ENCODE results near the gene SETD6.

Gene SETD6

DNA sequence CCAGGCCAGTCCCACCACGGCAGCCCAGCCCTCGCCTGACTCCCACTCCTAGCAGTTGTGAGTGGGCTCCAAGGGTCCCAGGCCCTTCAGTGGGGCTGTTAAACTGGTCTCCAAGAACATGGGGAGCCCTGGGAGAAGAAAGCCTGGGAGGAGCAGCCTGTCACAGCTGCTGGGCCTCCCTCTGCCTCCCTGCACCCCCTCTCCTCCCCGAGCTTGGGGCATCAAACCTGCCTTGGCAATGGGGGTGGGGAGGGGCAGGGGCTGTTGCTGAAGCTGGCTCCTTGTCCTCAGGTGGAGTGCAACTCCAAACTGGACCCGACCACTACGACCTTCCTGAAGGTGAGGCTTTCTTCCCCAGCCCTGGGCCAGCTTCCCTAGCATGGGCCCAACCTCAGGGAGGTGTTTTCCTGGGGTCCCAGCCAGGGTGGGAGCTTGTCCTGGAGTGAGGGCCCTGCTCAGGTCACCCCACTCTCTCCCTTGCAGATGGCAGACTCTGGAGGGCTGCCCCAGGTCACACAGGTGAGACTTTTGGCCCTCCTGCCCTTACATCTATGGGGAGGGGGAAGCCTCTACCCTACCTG, 6.6 kb upstream of the SETD6 start:
- no peak for DNase-seq

DNA sequence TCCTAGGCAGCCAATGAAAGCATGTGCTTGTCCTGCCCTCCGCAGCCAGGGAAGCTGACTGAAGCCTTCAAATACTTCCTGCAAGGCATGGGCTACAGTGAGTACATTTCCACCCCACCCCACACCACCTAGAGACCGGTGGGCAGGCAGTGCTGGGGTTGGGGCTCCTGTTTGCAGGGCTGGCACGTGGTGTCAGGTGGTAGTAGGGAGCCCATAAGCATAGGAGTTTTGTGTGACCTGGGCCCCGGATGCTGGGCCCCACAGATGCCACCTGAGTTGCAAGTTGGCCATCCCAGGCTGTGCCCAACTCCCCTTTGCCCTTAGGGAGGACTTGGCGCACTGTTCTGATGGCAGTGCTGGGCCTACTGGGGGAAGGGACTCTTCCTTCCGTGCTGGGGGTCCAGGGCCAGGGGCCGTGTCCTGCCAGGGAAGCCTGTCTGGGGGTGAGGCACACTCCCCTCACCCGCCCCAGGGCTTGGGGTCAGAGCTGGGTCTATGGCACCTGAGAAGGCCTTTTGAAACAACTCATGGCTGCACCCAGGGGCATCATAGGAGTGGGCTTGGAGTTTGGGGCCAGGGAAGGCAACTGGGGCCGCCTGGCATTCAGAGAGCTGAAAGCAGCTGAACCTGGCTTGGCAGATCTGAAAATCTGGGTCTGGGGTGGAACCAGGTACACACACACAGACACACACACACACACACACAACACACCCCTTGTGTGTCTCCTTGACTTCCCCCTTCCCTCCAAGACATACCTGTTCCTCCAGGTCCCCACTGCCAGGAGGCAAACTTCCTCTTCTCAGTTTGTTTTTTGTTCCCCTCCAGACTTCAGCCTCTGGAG, 5.8 kb upstream of the SETD6 start:
- DNase-seq = no peak

DNA sequence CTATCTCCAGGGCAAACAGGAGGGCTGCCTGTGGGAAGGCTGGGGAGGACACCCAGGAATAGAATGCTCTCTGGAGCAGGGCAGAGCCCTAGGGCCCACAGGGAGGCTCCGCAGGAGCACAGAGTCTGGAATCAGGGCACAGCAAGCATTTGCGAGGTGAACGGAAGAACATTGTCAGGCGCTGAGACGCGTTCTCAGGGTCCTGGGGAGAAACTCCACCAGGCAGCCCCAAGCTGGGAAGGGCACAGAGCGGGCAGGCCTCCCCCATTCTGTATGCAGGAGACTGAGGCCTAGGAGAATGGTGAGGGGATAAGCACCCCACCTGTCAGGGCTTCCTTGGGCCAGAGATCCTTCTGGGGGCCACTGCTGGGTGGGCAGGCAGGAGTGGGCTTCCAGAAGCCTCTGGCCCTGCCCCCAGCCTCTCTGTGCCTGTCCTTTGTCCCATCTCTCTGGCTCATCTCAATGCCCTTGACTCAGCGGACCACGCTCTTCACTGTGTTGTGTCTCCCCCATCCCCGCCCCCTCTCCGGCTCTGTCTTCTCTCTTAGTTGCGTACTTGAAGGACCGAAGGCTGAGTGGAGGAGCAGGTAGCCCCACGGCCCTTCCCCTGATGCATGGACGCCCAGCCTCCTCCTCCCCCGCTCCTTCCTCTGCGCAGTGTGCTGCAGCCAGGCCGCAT, 5.1 kb upstream of the SETD6 start:
- DNase-seq = no peak

DNA sequence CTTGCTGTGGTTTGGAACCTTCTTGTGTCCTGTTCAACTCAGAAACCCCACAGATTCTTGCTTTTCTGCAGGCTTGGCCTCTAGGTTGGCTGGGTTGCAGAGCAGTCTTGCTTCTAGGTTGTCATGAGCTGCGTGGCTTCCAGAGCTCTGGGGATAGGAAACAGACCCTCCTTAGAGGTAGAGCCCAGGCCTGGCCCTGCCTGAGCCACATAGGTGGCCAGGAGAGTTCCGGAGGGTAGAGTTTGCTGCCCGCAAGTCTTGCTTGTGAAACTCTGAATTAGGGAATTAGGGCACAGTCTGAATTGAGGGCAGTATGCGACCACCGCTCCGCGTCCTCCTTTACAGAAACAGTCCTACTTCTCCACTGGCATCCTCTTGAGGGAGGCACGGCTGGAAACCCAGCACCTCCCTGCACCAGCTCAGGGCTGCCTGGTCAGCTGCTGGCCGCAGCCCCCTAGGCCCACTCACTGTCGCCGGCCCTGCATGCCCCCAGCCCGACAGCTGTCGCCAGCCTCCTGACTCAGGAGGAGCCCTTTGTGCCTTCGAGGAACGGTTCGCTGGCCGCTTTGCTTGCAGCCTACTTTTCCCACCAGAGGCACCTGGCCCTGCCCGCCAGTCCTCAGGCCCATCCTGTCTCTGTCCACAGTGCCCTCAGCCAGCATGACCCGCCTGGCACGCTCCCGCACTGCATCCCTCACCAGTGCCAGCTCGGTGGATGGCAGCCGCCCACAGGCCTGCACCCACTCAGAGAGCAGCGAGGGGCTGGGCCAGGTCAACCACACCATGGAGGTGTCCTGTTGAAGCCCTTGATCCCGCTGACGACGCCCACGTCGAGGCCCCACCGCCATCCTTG, 4.3 kb upstream of the SETD6 start:
- no peak for DNase-seq

DNA sequence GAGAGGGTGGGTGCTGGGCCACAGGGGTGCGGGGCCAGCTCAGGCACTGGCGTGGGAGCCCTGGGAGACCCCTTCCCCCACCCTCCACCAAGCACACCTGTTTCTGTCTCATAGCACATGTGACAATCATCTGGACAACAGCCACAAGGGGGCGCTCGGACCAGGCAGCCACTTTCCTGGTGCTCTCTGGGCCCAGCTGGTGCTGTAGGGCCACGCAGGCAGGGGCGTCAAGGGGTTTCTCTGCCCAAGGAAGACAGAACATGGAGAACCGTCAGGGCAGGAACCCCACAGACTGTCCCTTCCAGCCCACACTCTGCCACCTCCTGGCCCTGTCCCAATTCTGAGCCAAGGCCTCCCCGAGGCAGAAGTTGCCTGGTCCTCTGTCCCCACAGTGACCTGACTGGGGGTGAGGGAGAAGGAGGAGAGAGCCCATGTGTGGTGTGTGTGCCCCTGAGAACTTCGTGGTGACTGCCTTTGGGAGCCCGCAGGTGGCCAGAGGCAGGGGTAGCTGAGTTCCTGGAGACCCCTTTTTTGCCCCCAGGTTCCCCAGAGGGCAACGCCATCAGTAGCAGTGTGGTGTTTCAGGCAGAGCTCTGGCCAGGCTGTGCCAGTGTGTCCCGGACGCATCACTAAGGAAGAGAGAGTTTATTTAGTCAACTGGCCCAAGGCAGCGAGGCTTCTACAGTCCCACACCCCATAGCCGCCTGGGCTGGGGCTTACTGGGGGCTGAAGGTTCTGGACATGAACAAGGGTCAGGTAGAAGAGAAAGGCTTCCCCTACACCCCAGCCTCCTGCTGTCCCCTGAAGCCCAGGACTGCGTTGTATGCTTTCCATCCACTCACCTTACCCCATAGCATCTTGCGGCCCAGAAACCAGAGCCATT, 3.1 kb upstream of the SETD6 start:
- DNase-seq = peak; percentile 82

DNA sequence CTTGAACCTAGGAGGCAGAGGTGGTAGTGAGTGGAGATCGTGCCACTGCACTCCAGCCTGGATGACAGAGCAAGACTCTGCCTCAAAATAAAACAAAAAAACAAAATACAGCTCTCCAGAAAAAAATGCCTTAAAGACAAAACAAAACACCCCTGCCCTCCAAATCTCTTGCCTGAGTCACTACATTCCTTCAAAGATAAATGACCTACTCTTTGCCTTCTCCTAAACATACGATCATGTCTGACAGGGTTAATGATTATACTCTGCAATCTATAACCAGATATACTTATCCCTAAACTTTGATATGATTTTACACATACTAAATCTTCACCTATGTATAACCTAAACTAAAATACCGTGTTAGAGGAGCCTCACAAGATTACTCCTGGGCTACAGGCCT, 1.4 kb upstream of the SETD6 start:
- DNase-seq = no peak

DNA sequence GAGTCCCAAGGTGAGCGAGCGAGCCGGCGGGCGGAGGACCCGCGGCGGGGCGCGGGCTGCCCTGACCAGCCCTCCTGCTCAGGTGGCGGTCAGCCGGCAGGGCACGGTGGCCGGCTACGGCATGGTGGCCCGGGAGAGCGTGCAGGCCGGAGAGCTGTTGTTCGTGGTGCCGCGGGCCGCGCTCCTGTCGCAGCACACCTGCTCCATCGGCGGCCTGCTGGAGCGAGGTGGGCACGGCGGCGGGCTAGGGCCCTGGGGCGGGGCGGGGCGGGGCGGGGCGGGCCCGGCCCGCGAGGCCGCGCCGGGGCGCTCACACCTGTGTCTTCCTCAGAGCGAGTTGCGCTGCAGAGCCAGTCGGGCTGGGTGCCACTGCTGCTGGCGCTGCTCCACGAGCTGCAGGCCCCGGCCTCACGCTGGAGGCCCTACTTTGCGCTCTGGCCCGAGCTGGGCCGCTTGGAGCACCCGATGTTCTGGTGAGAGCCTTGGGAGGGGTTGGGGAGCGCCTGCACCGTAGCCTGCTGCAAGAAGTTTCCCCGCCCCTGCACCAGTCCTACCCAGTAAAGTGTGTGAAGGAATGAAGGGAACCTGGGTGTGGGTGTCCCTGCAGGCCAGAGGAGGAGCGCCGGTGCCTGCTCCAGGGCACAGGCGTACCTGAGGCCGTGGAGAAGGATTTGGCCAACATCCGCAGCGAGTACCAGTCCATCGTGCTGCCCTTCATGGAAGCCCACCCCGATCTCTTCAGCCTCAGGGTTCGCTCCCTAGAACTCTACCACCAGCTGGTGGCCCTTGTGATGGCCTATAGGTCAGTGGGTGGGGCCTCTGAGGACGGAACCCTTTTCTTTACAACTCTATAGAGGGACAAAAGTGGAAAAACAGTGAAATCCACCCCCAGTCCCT, 802 bp downstream of the SETD6 start:
- peak; percentile 8 for DNase-seq

DNA sequence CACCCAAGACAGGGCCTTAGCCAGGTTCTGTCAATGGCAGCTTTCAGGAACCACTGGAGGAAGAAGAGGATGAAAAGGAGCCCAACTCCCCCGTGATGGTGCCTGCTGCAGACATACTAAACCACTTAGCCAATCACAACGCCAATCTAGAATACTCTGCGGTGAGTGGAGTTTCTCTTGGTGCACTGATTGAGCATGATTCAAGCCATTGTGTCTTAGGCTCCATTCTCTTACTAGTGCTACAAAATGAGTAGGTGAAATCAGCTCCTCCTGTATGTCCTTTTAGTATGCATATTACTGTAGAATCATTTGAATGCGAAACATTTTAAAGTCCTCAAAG, 1.4 kb downstream of the SETD6 start:
- no peak for DNase-seq

DNA sequence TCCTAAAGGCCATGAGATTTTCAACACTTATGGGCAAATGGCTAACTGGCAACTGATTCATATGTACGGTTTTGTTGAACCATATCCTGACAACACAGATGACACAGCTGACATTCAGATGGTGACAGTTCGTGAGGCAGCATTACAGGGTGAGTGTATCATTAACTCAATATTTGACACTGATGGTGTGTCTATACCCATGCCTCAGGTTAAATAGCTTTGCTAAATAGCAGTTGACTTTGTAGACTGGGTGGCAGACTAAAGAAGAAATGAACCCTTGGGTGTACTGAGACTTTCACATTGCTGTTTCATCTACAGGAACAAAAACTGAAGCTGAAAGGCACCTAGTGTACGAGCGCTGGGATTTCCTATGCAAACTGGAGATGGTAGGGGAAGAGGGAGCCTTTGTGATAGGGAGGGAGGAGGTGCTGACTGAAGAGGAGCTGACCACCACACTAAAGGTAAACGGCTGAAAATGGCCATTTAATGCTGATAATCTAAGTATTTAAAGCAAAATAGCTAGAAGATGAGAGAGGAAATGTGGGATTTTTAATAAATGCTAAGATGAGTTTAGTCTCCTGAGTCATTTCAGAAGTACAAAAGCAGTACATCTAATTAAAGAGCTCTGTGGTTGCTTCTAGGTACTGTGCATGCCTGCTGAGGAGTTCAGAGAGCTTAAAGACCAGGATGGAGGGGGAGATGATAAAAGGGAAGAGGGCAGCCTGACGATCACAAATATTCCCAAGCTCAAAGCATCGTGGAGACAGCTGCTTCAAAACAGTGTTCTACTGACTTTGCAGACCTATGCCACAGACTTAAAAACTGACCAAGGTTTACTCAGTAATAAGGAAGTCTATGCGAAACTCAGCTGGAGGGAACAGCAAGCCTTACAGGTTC, 3.0 kb downstream of the SETD6 start:
- DNase-seq = no peak

DNA sequence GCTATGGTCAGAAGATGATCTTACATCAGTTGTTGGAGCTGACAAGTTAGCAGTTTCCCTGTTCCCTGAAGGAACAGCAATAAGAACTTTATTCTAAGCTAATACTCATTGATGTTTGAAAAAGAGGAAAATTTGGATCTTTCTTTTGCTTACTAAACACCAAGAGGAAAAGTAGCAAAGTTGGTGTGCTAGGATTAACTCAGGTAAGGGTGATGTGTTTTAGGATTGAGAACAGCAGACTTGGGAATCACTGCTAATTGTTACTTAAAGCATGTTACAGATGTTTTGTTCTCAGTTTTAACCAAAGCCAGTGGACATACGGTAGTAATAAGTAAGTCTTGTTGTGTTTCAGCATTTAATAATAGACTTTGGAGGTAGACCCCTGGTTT, 3.7 kb downstream of the SETD6 start:
- no peak for DNase-seq

DNA sequence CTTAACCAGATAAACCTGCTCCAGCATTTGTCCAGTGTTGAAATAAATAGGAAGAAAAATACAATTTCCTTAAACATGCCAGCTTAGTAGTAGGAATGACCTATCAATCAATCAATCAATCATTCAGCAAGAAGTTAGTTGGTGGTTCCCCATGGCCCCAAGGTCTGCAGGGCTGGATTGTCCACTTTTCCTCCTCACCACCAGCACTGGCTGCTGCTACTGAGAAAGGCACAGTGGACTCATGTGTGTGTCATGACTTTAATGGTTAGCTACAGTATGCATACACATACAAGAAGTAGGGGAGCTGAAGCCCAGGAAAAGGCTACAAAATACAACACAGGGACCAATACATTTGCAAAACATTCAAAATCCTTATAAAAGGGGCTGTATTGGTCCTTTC, 4.4 kb downstream of the SETD6 start:
- no peak for DNase-seq

DNA sequence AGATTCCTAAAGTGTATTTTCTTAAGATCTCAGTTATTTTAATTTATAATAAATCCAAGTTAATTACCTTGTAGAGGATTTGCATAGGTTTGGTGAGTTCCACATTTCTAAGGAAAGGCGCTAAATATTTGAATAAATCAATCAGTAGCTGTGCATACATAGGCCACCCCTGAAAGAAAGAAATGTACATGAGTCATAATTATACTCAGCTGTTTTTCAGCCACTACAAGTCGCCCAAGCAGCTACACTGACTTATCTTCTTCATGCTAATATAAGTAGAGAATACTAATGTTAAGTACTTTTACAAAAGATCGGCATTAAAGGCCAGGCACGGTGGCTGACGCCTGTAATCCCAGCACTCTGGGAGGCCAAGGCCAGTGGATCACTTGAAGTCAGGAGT, 14.9 kb downstream of the SETD6 start:
- no peak for DNase-seq

DNA sequence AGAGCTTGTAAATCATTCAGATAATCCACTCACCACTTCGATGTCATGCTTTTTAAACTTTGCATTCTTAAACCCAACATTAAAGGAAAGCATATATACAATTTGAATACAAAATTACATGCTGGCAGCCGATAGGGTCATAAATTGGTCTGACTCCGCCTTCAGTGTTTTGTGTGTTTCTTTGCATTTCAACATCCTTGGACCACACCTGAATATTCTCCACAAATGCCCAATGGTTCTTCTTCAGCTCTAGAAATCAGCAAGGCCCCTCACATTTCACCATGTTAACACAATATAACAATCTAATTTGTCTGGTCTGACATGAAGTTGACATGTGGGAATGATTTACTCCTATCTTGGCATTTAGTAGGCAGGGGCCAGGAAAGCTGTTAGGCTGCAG, 17.1 kb downstream of the SETD6 start:
- no peak for DNase-seq

DNA sequence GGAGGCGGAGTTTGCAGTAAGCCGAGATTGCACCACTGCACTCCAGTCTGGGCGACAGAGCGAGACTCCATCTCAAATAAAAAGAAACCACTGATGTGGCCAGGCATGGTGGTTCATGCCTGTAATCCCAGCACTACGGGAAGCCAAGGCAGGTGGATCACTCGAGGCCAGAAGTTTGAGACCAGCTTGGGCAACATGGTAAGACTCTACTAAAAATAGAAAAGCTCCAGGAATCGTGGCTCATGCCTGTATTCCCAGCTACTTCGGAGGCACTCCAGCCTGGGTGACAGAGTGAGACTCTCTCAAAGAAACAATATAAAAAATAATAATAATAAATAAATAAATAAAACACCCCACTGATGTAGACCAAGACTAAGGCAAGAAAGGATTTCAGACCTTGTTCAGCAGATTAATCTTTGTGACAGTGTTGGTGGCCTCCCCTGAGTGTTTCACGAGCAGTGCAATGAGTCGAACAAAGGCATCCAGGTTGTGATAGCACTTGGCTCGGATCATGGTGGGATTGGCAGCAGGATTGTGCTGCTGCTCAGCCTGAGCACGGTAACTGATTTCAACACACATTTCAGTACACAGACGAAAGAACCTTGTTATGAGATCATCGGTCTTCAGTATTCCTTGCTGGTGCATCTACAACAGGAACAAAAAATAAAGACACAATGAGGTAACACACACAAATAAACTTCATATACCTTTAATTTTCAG, 18.6 kb downstream of the SETD6 start:
- no peak for DNase-seq

DNA sequence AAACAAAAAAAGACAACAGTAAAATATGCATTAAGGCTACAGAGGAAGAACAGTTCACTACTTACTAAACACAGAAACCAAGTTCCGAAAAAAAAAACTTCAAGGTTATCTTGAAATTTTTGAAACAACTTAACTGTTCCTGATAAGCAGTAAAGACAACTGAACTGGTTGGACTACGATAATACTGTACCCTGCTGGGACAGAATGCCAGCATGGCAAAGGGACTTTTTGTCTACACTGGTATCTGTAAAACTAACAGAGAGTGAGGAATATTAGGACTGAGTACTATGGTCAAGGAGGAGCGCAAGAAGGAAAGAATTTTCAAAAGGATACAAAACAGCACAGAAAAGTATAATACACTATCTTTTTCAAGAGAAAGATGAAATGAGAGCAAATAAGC, 19.8 kb downstream of the SETD6 start:
- no peak for DNase-seq

DNA sequence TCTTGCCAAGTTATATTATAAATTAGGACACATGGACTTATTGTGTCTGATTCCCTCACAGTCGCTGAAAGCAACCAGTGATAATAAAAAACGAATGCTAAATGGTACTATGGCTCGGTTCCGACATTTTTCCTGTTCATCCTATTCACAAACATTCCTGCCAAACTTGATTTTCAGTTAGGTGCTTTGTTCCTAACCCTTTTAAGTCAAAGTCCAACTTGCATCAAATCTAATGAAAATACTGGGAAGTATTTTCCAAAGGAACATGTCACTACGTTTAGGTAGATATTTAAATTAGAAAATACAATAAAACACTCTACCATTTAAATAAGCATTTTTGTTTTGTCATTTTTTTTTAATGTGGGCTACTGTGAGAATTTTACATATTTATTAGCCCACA, 21.0 kb downstream of the SETD6 start:
- no peak for DNase-seq

DNA sequence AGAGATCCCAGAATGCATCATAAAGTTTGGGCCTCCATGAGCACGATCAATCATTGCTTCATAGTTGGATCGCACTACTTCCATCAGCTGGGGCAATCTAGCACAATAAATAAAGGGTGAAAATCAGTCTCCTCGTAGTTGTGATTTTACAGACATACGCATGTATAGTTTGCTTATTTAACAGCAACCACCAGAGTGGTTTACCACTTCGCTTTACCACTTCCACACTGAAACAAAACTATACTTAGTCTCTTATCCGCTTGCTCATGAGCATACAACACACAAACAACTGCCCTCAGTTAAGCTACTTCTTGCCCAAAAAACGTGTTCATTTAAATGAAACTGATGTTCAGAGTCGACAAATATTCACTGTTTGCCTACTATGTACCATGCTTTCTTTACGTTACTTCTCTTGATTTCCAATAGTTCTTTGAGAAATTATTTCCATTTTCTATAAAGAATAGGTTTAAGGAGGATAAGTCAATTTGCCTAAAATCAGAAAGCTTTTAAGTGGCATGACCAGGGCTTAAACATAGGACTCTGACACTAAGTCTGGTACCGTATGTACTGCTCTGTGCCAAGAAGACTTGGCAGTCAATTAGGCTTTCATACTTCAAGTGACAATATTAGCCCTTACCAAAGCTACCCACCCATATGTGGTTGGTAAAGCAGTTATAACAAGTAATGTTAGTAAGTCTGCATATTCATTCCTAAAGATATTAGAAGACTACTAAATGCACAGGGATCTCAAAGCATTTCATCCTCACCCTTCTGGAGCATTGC, 22.0 kb downstream of the SETD6 start:
- no peak for DNase-seq

DNA sequence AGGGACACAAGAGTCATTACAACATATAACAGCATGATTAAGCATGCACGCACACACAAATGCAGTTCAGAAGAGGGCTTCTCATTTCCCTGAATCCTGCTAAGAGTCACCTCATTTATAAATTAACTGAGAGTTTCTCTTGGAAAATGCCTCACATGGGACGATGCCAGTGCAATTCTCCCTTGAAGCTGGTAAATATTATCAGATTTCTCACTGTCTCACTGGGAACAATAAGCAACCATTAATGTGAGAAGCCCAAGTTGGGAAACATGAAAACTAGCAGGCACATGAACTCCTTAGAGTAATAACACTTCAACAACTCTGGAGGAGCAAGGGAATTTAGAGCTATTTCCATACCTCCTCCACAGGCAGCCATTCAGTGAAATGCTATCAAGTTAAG, 26.4 kb downstream of the SETD6 start:
- no peak for DNase-seq

DNA sequence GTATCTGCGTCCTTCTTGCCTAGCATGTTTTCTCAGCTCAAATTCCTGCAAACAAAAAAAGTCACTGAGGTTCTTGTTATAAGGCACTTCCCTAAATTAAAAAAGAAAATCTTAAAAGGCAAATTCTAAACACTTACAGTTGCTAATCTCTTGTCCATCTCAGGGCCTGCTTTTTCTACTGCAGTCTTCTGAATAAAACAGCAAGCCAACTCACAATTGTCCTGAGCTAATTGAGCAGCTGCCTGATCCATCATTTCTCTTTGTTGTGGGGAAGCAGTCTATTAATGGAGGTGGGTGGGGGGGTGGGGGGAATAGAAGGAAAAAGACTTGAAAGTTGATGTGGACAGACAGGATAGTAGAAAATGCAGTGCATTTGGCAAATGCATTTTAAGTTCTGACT, 27.0 kb downstream of the SETD6 start:
- no peak for DNase-seq
